CD4-positive, alpha-beta T cell treated with Interleukin-10 for 1 hour (primary cell): Measurements from ENCODE around the gene LGALS8.
"Not testable (repeated sequence)": the region's sequence is repeated elsewhere in the genome, so short reads cannot be mapped to it uniquely, and the experiment has no call there.

Experiments used
- DNase-seq: peaks from one replicate; pipeline ENCODE4 v3.0.0-alpha.2; 2020

Gene LGALS8

DNA sequence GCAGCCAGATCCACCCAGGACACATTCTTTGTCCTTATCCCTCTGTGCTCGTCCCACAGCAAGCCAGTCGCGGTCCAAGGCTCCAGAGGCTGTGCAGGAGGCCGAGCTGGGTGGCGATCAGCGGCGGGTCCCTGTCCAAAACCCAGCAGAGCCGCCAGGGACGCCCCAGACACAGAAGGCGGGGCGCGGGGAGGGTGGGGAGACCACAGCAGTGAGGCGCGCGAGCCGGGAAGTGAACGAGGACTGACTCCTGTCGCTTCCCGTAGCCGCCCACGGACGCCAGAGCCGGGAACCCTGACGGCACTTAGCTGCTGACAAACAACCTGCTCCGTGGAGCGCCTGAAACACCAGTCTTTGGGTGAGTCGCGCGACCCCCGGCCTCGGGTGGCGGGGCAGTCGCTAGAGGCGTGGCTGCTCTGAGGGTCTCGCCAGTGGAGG lies at the start of gene LGALS8:
LGALS8 (plus strand) TSS at position 279 of the 438 bp plus-strand sequence. CDS start 2,089 bp downstream, outside the sequence.
- DNase-seq, result peak; percentile 89

DNA sequence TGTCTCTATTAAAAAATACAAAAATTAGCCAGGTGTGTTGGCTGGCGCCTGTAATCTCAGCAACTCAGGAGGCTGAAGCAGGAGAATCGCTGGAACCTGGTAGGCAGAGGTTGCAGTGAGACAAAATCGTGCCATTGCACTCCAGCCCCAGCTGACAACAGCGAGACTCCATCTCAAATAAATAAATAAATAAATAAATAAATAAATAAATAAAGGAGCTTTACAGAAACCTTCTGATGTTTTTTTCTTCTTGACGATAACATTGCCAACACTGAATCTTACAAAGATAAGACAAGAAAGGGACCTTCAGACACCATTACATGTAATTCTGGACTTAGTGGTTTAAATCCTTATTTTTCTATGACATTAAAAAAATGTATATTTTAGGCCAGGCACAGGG lies 47.8 kb upstream of the LGALS8 start:
- no peak for DNase-seq

DNA sequence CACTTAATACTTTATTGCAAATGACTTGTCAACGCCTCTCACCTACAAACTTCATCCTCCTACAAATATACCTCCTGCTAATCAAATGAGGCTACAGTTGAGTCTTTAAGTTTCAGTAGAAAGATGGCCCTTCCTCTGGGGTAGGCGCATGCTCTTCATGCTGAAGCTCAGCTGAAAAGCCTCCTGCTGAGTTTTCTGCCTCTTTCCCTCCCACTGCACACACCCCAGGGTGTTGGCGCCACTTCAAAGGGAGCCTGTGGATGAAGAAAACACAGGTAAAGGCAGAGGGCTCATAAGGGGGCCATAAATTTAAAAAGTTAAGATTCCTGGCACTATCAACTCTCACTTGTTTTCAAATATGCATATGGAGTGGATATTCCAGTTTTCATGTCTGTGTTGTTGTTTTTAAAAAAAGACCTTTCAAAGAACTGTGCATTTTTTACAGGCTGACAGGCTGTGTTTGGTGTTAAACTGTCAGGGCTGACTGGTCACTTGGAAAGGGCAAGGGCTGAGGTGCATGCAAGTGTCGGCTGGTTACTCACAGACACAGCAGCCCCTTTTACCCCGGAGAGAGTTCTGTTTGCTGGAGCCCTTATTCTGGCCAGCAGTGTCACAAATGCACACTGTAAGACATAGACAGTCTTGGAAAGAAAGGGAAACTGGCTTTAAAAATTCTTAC lies 42.9 kb upstream of the LGALS8 start:
- DNase-seq, result no peak

DNA sequence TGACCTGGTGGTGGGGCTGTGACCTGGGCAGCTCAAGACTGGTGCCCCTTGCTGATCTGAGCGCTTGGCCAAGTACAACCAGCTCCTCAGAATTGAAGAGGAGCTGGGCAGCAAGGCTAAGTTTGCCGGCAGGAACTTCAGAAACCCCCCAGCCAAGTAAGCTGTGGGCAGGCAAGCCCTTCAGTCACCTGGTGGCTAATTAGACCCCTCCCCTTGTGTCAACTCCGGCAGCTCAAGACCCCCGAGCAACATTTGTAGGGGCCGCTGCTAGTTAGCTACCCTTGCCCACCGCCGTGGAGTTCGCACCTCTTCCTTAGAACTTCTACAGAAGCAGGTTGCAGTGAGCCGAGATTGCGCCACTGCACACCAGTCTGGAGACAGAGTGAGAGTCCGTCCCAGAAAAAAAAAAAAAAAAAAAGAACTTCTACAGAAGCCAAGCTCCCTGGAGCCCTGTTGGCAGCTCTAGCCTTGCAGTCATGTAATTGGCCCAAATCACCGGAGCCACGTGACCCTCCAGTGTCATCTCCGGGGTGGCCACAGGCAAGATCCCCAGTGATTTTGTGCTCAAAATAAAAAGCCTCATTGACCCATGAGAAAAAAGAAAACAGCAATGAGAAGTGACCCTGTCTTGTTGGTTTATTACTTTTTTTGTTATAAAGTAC lies 39.3 kb upstream of the LGALS8 start:
- no peak for DNase-seq

DNA sequence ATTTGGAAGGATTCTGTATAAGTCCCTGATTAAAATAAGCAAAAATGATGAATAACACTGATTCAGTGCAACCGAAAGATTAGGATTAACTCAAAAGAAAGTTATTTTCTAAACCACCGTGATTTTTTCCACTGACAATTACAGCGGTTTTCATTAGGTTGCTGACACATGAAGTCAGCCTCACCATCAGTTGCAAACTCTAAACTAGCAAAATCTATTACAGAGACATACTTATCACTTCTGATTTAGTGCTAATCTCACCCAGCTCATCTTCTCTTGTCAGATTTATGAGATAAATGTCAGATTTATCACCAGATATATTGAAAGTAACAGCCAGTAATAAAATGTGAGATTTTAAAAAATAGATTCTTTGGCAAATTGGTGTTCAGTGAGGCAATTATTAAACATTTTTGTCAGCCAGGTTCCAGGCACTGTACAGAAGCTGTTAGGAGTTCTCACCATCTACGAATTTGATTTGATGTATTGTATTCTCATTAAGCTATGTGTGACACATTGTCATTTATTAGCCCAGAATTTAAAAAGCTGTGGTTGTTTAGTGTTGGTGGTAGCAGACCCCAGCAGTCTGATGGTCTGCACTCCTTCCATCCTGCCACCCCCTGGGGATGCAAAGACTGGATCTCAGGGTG lies 37.3 kb upstream of the LGALS8 start:
- no peak for DNase-seq

DNA sequence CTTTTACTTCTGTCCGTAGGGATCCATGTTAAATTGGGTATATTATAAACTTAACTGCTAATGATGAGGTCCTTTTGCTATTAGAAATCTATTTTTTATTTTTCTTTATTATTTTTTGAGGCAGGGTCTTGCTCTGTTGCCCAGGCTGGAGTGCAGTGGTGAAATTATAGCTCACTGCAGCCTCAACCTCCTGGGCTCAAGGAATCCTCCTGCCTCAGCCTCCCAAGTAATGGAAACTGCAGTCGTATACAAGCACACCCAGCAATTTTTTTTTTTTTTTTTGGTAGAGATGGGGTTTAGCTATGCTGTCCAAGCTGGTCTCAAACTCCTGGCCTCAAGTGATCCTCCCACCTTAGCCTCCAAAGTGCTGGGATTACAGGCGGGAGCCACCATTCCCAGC lies 34.6 kb upstream of the LGALS8 start:
- not testable (repeated sequence) for DNase-seq

DNA sequence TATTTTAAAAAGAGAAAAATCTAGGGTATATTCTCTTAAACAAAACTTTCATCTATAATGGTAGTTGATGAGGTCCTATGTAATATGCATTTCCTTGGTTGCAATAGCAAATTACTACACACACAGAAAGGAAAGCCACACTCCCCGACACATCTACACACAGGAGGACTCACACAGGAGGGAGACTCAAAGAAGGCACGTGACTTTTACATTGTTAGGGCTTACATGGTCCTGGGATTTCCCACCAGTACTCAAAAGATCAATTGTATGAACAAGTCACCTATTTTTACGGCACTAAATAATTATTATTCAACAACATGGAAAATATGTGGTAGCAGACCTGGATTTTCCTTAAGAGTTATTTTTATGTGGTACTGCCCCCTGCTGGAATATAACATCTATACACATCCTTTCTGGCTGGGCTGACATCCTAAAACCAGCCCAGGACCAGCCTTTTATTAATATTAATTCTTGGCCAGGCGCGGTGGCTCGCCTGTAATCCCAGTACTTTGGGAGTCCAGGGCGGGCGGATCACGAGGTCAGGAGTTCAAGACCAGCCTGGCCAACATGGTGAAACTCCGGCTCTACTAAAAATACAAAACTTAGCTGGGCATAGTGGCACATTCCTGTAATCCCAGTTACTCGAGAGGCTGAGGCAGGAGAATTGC lies 33.9 kb upstream of the LGALS8 start:
- DNase-seq, result peak; percentile 62

DNA sequence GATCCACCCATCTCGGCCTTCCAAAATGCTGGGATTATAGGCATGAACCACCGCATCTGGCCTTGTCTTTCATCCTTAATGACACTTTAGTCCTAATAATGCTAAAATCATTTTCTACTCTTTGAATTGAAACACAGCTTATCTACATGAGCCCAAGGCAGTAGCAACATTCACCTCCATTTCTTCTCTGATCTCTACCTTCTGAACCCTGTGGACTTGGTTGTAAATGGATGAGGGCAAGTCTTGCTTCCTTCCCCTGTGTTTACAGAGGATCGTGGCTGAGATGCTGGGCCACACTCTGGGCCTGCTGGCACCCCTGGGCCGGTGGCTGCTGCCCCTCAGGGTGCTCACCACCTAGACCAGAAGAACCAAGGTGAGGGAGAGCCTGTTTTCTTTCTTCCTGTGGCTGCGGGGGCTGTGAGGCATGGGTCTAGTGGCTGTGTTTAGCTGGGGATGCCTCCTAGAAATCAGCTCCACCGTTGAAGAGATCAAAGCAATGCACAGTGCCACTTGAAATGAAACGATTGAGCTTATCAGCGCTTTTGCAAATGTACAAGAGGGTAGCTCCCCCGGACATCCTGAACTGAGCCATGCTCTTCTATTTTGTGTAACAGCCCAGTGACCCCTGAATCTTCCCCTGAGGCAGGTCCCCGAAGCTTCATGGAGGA lies 32.2 kb upstream of the LGALS8 start:
- no peak for DNase-seq

DNA sequence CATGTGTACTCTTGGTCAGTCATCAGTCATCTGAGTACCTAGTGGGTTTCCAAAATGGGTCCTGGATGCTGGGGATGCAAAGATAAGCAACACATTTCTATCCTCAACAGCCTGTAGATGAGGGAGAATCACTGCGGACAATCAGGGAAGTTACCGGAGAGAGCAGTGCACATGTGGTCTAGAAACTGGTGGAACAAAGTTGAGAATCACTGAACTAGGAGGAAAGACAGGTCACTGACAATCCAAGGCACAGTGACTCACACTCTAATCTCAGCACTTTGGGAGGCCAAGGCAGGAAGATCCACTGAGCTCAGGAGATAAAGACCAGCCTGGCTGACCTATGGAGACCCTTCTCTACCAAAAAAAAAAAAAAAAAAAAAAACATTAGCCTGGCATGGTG lies 31.4 kb upstream of the LGALS8 start:
- no peak for DNase-seq

DNA sequence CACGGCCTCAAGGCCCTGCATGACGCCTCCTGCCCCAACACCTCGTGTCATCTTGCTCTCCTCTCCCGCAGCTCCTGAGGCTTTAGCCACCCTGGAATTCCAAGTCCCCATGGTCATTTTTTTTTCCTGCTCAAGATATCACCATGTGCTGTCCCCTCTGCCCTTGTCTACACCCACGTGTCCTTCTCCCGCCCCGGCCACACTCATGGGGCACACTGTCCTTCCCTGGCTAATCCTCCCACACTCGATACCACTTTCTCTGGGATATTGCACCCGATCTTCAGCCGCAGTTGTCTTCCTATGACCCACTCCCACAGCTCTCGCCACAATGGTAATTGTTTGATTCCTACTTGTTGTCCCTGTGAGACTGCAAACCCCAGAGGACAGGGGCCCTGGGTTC lies 29.7 kb upstream of the LGALS8 start:
- no peak for DNase-seq

DNA sequence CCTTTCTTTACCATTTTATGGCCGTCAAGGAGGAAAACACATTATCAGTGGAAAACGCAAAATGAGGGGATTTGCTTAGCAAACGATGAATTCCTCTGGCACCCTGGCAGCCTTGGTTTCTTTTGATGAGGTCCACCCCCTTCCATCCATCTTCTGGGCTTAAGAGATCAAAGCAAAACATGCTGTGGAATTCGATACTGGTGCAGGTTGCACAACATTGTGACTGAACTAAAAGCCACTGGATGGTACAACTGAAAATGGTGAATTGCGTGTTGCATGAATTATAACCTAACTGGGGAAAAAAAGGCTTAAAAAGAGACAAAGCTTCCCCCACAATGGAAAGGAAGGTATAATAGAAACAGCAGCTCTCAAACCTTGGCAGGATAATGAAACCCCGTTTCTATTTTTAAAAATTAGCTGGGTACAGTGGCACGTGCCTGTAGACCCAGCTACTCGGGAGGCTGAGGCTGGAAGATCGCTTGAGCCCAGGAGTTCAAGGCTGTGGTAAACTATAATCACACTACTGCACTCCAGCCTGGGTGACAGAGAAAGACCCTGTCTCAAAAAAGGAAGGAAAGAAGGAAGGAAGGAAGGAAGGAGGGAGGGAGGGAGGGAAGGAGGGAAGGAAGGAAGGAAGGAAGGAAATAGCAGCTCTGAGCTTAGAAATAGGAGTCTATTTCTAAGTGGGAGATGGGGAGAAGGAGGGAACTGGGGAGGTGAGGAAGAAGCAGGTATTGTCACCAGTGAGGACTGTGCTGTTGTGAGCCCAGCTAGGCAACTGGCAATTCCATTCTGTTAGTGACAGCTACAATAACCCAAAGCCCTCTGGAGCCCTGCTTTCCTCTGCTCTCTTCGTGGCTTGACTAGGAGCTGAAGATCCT lies 29.0 kb upstream of the LGALS8 start:
- DNase-seq, result no peak

DNA sequence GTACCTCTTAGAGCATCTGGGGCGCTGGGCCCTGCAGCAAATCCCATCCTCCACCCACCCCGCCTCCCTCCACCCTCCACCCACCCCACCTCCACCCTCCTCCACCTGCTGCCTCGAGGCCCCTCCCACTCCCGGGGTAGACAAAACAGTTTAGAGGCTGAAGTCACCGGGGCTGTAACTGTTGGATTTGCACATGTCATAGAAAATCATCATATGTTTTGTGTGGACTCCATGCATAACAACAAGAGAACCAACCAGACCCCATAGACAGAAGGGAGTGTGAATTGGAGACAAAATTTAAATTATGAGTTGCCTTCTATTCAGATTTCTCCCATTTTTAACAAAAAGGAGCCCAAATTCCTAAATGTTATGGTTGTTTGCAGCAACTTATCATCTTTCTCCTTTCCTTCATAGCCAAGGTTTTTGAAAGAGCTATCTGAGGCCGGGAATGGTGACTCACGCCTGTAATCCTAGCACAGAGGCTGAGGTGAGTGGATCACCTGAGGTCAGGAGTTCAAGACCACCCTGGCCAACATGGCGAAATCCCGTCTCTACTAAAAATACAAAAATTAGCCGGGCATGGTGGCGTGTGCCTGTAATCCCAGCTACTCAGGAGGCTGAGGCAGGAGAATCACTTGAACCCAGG lies 28.2 kb upstream of the LGALS8 start:
- no peak for DNase-seq

DNA sequence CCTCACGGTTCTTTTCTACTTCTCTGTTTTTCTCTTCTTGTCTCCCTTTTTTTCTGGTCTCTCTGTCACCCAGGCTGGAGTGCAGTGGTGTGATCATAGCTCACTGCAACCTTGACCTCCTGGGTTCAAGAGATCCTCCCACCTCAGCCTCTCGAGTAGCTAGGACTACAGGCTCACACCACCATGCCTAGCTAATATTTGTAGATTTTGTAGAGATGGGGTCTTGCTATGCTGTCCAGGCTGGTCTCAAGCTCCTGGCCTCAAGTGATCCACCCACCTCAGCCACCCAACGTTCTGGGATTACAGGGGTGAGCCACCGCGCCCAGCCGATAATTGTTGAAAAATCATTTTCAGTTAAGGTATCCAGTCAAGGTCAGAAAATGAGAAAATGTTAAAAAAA lies 25.9 kb upstream of the LGALS8 start:
- DNase-seq, result no peak

DNA sequence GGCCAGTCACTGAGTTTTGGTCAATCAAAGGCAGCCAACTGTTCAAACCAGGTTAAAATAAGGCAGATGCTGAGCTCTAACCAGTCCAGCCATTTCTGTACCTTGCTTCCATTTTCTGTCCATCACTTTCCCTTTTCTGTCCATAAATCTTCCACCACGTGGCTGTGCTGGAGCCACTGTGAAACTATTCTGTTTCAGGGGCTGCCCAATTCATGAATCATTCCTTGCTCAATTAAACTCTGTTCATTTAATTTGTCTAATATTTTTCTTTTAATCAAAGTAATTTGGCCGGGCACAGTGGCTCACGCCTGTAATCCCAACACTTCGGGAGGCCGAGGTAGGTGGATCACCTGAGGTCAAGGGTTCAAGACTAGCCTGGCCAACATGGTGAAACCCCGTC lies 22.7 kb upstream of the LGALS8 start:
- no peak for DNase-seq

DNA sequence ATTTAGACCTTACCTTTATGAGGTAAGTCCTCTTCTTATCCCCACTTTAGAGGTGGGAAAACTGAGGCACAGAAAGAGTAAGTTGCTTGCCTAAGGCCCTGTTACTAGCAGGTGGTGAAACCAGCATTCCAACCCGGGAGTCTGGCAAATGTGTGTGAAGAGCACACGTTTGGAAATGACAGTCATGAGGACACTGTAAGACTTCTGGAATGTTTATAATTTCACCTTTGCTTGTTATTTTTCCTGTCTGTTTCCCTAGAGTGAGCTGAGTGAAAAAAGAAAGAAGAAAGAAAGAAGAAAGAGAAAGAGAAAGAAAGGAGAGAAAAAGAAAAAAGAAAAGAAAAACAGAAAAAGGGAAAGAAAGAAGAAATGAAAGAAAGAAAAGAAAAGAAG lies 21.2 kb upstream of the LGALS8 start:
- no peak for DNase-seq

DNA sequence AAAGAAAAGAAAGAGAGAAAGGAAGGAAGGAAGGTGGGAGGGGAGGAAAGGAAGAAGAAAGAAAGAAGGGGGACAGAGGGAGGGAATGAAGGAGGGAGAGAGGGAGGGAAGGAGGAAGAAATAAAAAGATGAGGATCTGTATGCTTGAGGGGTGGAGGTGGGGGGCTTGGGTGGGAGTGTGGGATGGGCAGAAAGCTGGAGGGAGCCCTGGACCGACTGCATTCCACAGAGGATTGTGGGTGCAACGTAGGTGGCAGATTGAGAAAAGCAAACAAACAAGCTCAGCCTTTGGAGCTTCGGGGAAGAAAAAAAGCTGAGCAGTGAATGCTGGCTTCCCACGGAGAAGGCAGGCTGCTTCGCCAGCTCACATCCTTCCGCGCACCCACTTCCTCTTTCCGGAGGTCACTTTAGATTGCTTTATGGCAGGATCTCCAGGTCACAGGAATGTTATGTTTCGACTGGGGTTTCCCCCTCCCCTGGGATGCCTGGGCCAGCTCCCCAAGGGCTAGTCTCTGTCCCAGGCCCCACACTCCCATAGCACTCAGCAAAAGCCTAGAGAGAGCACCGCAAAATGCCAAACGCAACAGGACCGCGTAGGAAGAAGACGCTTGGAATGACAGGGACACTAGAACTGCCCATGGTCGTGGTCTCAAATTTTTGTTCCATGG lies 20.7 kb upstream of the LGALS8 start:
- DNase-seq, result peak; percentile 18

DNA sequence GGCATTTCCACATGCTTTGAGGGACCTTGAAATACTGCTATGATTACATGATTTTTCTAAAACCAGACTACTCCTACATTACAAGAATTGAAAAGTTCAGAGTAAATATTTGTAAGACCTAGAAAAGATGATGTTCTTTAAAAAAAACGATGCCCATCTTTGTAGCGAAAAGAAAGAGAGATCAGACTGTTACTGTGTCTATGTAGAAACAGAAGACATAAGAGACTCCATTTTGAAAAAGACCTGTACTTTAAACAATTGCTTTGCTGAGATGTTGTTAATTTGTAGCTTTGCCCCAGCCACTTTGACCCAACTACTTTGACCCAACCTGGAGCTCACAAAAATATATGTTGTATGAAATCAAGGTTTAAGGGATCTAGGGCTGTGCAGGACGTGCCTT lies 19.4 kb upstream of the LGALS8 start:
- DNase-seq, result not testable (repeated sequence)

DNA sequence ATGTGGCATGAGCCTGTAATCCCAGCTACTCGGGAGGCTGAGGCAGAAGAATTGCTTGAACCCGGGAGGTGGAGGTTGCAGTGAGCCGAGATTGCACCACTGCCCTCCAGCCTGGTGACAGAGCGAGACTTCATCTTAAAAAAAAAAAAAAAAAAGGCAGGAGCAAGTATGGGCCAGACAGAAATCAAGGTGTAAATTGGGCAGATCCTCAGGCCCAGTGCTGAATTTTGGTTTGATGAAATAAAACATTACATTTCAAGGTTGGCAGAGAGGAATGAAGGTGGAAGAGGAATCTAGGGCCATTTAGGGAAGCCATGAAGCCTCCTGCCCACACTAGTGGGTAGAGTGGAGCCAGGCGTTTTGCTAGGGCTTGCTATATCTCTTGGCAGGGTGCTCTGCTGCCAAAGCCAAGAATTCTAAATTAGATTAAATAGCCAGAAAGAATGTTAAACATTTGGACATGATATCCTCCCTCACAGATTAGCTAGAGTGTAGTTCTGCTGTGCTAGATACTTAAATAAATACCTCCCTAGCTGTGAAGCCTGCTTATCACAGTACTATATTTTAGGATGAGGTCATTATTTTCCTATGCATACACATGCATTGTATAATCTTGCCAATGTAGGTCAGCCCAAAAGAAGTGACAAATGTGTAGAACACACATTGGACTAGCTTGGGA lies 16.6 kb upstream of the LGALS8 start:
- DNase-seq, result no peak

DNA sequence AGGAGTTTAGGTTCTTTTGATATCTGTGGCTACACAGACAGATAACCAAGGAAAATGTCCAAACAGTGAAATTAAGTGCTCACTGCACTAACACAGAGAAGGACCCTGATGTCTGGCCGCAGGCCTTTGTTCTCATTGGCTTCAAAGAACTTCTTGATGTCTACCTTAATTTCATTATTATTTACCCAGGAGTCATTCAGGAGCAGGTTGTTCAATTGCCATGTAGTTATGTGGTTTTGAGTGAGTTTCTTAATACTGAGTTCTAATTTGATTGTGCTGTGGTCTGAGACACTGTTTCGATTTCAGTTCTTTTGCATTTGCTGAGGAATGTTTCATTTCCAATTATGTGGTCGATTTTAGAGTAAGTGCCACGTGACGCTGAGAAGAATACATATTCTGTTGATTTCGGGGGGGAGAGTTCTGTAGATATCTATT lies 15.2 kb upstream of the LGALS8 start:
- DNase-seq, result no peak

DNA sequence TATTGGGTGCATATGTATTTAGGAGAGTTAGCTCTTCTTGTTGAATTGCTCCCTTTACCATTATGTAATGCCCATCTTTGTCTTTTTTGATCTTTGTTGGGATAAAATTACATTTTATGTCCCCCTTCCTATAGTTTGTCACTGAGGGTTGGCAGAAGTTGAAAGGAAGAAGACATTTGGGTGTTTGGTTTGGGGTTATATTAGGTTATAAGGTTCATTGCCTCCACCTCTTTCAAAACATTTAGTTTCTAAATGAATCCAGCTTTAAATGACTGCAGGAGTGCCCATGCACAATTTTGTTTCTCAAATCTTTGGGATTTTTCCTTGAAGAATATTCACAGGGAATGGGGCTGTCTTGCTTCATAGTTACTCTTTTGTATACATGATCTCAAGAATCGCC lies 14.6 kb upstream of the LGALS8 start:
- no peak for DNase-seq
